Ramos (cell line): ENCODE results near the gene WSCD2.
"Not testable (repeated sequence)": the region's sequence is repeated elsewhere in the genome, so short reads cannot be mapped to it uniquely, and the experiment has no call there.

Experiments used
- in situ Hi-C: fragments of 300-500 bp; cut with MboI; formaldehyde crosslinking; loops from one replicate; pipeline ENCODE4 v1.14.3; 2022; ENCODE audit warnings: low sequenced_read_pairs; ENCODE audit not compliant: unreplicated experiment

The WSCD2 gene

GRCh38 chr12:108190529-108190928 is 61.4 kb downstream of the WSCD2 start:
- in situ Hi-C loops = no loop called here

GRCh38 chr12:108191086-108191485 is 62.0 kb downstream of the WSCD2 start:
- in situ Hi-C loops = no loop called here

GRCh38 chr12:108191938-108192337 is 62.9 kb downstream of the WSCD2 start:
- in situ Hi-C loops = no loop called here

- in situ Hi-C loops = no loop called here
Measured at GRCh38 chr12:108193493-108193892, 64.4 kb downstream of the WSCD2 start.

- in situ Hi-C loops = no loop called here
Measured at GRCh38 chr12:108193917-108194316, 64.8 kb downstream of the WSCD2 start.

- in situ Hi-C loops = no loop called here
Measured at GRCh38 chr12:108194585-108194984, 65.5 kb downstream of the WSCD2 start.

GRCh38 chr12:108196319-108196718 is 67.2 kb downstream of the WSCD2 start:
- in situ Hi-C loops = no loop called here

- in situ Hi-C loops = no loop called here
Measured at GRCh38 chr12:108196921-108197320, 67.8 kb downstream of the WSCD2 start.

- in situ Hi-C loops = no loop called here
Measured at GRCh38 chr12:108198043-108198442, 69.0 kb downstream of the WSCD2 start.

GRCh38 chr12:108199106-108199505 is 70.0 kb downstream of the WSCD2 start:
- in situ Hi-C loops = no loop called here

GRCh38 chr12:108201808-108202207 is 72.7 kb downstream of the WSCD2 start:
- in situ Hi-C loops = no loop called here

GRCh38 chr12:108204117-108204987 is 75.3 kb downstream of the WSCD2 start:
- in situ Hi-C loops = no loop called here

GRCh38 chr12:108205864-108206263 is 76.8 kb downstream of the WSCD2 start:
- in situ Hi-C loops = no loop called here

GRCh38 chr12:108207791-108208730 is 79.0 kb downstream of the WSCD2 start:
- in situ Hi-C loops = no loop called here

GRCh38 chr12:108210001-108210400 is 80.9 kb downstream of the WSCD2 start:
- in situ Hi-C loops = no loop called here

GRCh38 chr12:108211157-108211556 is 82.1 kb downstream of the WSCD2 start:
- in situ Hi-C loops = no loop called here

GRCh38 chr12:108213871-108214445 is 84.9 kb downstream of the WSCD2 start:
- in situ Hi-C loops = no loop called here

GRCh38 chr12:108214486-108214885 is 85.4 kb downstream of the WSCD2 start:
- in situ Hi-C loops = no loop called here

GRCh38 chr12:108215458-108215857 is 86.4 kb downstream of the WSCD2 start:
- in situ Hi-C loops = no loop called here

GRCh38 chr12:108218921-108219320 is 89.8 kb downstream of the WSCD2 start:
- in situ Hi-C loops = no loop called here

GRCh38 chr12:108225101-108225500 is 96.0 kb downstream of the WSCD2 start:
- in situ Hi-C loops = not testable (repeated sequence)
